Smooth muscle cell (in vitro differentiated cells): ENCODE measurements around the gene SRSF3. TPM values are rescaled to one million over a fixed set of nuclear protein-coding genes. Genes with fewer than 3 reads are reported as not detected.

Experiments
- DNase-seq: peaks from one replicate; lab custom pipeline; 2025; ENCODE audit not compliant: unreplicated experiment; lab: John Stamatoyannopoulos, UW
- H2AFZ ChIP-seq: fragments of 200-600 bp; sonication (generic); 2 replicates; pipeline ENCODE4 v1.6.0; 2016; ENCODE audit warnings: antibody characterized with exemption, low read depth, mild to moderate bottlenecking
- H3F3A ChIP-seq: fragments of 200-600 bp; sonication (generic); 2 replicates; pipeline ENCODE4 v1.6.0; 2017; ENCODE audit warnings: antibody characterized with exemption, low read depth
- H3K27ac ChIP-seq: fragments of 200-600 bp; sonication (generic); 2 replicates; pipeline ENCODE4 v1.5.1; 2016; ENCODE audit warnings: low read depth, mild to moderate bottlenecking
- H3K27me3 ChIP-seq: fragments of 200-600 bp; sonication (generic); 2 replicates; pipeline ENCODE4 v1.6.1; 2016; ENCODE audit warnings: low read depth, mild to moderate bottlenecking
- H3K36me3 ChIP-seq: fragments of 200-600 bp; sonication (generic); 2 replicates; pipeline ENCODE4 v1.5.1; 2016; ENCODE audit warnings: low read depth
- H3K4me1 ChIP-seq: fragments of 200-600 bp; sonication (generic); 2 replicates; pipeline ENCODE4 v1.5.1; 2016; ENCODE audit warnings: low read depth
- H3K4me2 ChIP-seq: fragments of 200-600 bp; sonication (generic); 2 replicates; pipeline ENCODE4 v1.6.0; 2016; ENCODE audit warnings: mild to moderate bottlenecking
- H3K4me3 ChIP-seq: fragments of 200-600 bp; sonication (generic); 2 replicates; pipeline ENCODE4 v1.5.1; 2016; ENCODE audit warnings: mild to moderate bottlenecking
- H3K79me2 ChIP-seq: fragments of 200-600 bp; sonication (generic); 2 replicates; pipeline ENCODE4 v1.6.0; 2016; ENCODE audit warnings: low read depth, mild to moderate bottlenecking
- H3K9ac ChIP-seq: fragments of 200-600 bp; sonication (generic); 2 replicates; pipeline ENCODE4 v1.6.0; 2016; ENCODE audit warnings: low read depth
- H3K9me3 ChIP-seq: fragments of 200-600 bp; sonication (generic); replicated peaks from 2 replicates; pipeline ENCODE4 v1.5.1; 2016; ENCODE audit warnings: low read depth
- H4K20me1 ChIP-seq: fragments of 200-600 bp; sonication (generic); 2 replicates; pipeline ENCODE4 v1.6.0; 2016; ENCODE audit warnings: low read depth
- WGBS: methylation state at CpG from one replicate; pipeline ENCODE4 v1.1.7; 2016; ENCODE audit warnings: low lambda C conversion rate; 5-methylcytosine and 5-hydroxymethylcytosine counted together
- polyA plus RNA-seq: library from polyadenylated mRNA; unstranded; fragments of >200 nt; fragmentation: Nextera tagmentation; extraction: Ambion mirVana; gene quantifications from 2 replicates; pipeline ENCODE4 v1.2.1, GENCODE V29; 2016
- total RNA-seq: library from RNA; depleted of rRNA; stranded (reverse); fragments of >200 nt; gene quantifications from 2 replicates; pipeline ENCODE4 v1.2.3, GENCODE V29; 2014
- TF ChIP-seq, protein P1 (sequence below): fragments of 200-600 bp; sonication (generic); IDR thresholded peaks from 2 replicates; pipeline ENCODE4 v1.5.1; 2017; ENCODE audit warnings: borderline replicate concordance, mild to moderate bottlenecking, antibody characterized with exemption; ENCODE audit not compliant: insufficient read depth, poor library complexity, severe bottlenecking

The SRSF3 gene
- total and polyA plus RNA-seq, 2 experiments from 2014 or later: 158 to 179 TPM

DNA sequence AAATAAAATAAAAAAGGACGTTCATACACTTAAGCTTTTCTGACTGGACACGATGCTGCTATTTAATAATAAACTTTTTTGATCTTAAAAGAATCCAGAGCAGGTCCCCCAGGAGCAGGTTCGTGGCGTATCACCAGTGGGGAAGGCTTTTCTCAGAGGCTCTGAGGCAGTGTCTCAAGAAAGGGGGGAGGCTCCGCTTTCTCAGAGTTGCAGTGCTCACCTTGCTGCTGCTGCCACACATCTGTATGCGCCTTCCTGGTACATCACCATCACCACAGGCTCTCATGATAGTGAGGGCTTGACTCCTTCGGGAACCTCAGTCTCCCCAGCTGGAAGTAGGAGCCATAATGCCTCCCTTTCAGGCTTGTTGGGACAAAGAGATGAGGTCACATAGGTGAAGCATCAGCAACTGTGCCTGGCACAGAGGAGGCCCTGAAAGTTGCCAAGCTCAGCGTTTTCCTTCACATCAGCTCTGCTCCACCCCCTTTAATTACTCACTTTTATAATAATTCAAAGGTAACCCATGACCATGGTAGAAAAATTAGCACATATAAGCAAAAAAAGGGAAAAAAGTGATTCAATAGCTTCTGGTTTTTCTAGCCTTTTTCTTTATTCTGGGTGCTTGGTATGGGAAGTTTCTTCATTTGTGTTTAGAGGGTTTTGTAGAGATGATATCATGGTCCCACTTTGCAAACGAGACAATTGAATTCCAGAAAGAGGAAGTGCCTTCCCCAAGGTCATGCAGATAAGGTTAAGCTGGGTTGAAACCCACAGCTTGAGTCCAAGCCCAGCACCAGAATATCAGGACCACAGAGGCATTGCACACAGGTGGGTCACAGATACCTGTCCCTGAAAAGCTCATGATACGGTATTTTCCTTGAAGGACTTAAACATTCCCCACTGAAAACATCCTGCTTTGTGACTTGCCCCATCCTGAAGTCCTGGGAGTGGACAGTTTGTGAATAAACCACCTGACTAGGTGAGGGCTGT is 24.5 kb downstream of the SRSF3 start:
- no peak overlapping the region for H3K4me2 ChIP-seq
- H3K27ac ChIP-seq: no peak overlapping the region
- no peak overlapping the region for H3K4me3 ChIP-seq
- H4K20me1 ChIP-seq: peaks cover 17% of the 10 kb centered on the region
- H3K9me3 ChIP-seq: no peaks in the 10 kb centered on the region
- no peak overlapping the region for H3K9ac ChIP-seq
- H2AFZ ChIP-seq: no peak overlapping the region
- H3K79me2 ChIP-seq: no peaks in the 10 kb centered on the region
- WGBS: 92% methylated on average over 10 of the region's 10 CpGs
- DNase-seq: no peak
- no peaks in the 10 kb centered on the region for H3K36me3 ChIP-seq
- TF ChIP-seq, protein P1, sequence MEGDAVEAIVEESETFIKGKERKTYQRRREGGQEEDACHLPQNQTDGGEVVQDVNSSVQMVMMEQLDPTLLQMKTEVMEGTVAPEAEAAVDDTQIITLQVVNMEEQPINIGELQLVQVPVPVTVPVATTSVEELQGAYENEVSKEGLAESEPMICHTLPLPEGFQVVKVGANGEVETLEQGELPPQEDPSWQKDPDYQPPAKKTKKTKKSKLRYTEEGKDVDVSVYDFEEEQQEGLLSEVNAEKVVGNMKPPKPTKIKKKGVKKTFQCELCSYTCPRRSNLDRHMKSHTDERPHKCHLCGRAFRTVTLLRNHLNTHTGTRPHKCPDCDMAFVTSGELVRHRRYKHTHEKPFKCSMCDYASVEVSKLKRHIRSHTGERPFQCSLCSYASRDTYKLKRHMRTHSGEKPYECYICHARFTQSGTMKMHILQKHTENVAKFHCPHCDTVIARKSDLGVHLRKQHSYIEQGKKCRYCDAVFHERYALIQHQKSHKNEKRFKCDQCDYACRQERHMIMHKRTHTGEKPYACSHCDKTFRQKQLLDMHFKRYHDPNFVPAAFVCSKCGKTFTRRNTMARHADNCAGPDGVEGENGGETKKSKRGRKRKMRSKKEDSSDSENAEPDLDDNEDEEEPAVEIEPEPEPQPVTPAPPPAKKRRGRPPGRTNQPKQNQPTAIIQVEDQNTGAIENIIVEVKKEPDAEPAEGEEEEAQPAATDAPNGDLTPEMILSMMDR: no peak
- H3K27me3 ChIP-seq: no peaks in the 10 kb centered on the region
- H3F3A ChIP-seq: no peaks in the 10 kb centered on the region
- no peaks in the 10 kb centered on the region for H3K4me1 ChIP-seq

DNA sequence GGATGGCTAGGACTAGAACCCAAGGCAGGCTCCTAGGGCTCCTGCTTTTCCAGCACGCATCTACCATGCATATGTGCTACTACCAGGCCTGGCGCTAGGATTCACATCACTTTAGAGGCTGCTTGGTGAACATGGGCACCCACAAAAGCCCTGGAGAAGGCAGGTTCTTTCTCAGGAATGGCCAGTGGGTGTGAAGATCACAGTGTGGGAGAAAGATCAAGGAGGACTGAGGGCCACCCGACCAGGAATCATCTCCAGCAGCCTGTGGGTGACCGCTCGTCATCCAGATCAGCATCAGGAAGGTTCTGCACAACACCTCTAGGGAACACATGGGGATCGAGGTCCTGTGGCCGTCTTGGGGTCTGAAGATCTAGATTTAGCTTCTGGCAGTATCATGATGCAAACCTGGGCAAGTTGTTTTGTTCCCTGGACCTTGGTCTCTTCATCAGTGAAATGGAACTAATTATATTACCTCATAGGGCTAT is 27.3 kb downstream of the SRSF3 start:
- no peaks in the 10 kb centered on the region for H4K20me1 ChIP-seq
- no peak overlapping the region for H3K4me2 ChIP-seq
- no peak for DNase-seq
- TF ChIP-seq, protein P1: no peak
- no peak overlapping the region for H3K4me3 ChIP-seq
- H3K27ac ChIP-seq: no peak overlapping the region
- no peaks in the 10 kb centered on the region for H3K79me2 ChIP-seq
- H3F3A ChIP-seq: peaks cover 8% of the 10 kb centered on the region
- H3K4me1 ChIP-seq: no peaks in the 10 kb centered on the region
- H3K9me3 ChIP-seq: no peaks in the 10 kb centered on the region
- no peak overlapping the region for H3K9ac ChIP-seq
- 95% methylated on average over 7 of the region's 7 CpGs for WGBS
- no peak overlapping the region for H2AFZ ChIP-seq
- H3K36me3 ChIP-seq: no peaks in the 10 kb centered on the region
- no peaks in the 10 kb centered on the region for H3K27me3 ChIP-seq

DNA sequence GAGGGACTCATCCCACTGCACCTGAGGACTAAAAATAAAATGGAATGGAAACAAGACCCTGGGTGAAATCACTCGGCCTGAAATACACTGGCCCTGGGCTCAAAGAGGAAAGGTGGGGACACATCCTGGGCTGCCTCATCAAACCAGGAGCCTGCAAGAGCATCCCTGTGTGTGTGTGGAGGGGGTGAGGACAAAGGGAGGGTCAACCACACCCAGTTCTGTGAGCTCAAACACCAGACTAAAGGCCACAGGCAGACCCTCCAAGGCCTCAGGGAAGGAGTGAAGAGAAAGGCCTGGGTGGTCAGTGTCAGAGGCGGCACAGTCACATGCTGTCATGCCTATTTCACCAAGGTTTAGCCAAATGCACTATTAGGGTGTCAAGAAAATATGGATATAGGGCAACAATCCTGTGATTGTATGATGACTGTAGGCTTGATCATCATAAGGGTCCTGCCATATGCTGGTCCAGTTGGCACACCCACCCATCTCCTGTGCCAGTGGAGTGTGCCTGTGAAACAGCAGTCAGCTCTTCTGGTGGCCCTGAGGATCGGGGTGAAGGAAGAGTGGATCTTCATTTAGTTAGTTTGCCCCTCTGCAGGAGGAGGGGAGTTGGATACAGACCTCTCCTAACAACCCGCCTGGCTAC is 28.9 kb downstream of the SRSF3 start:
- WGBS: 53% methylated on average over 4 of the region's 4 CpGs
- Histone ChIP-seq H3K4me2 (no peak overlapping the region), H3K9me3 (no peaks in the 10 kb centered on the region)

More for the DNA sequence above, 28.9 kb downstream of the SRSF3 start:
- Histone ChIP-seq H3K4me1 (no peaks in the 10 kb centered on the region), H3K79me2 (no peaks in the 10 kb centered on the region), H3K4me3 (no peak overlapping the region), H3K27ac (no peak overlapping the region), H3F3A (peaks cover 8% of the 10 kb centered on the region), H2AFZ (no peak overlapping the region), H3K36me3 (no peaks in the 10 kb centered on the region), H3K9ac (no peak overlapping the region), H3K27me3 (no peaks in the 10 kb centered on the region), H4K20me1 (no peaks in the 10 kb centered on the region)
- TF ChIP-seq, protein P1: no peak
- DNase-seq: no peak
